Panc1 (cell line): ENCODE results near the gene IFITM1.
"Not testable (repeated sequence)": the region's sequence is repeated elsewhere in the genome, so short reads cannot be mapped to it uniquely, and the experiment has no call there.

Experiments
- POLR2AphosphoS5 ChIP-seq: IDR thresholded peaks from 2 replicates; pipeline ENCODE4 v1.6.1; 2012; ENCODE audit warnings: mild to moderate bottlenecking, low read depth, low read length, moderate library complexity
- SIN3A ChIP-seq: IDR thresholded peaks from 2 replicates; pipeline ENCODE4 v1.6.1; 2012; ENCODE audit warnings: low read depth, mild to moderate bottlenecking, low read length, moderate library complexity, borderline replicate concordance; ENCODE audit not compliant: insufficient read depth
- TF ChIP-seq, protein P1 (sequence below): fragments of 450-650 bp; IDR thresholded peaks from 2 replicates; pipeline ENCODE4 v1.5.1; 2017; ENCODE audit warnings: mild to moderate bottlenecking
- TF ChIP-seq, protein P2 (sequence below), 2 experiments: IDR thresholded peaks; 2 replicates each; pipeline ENCODE4 v1.6.1; 2011 to 2012; ENCODE audit warnings: low read depth in 2 of 2, control low read depth in 1 of 2, low read length in 1 of 2, mild to moderate bottlenecking in 1 of 2, moderate library complexity in 1 of 2; ENCODE audit not compliant: insufficient read depth in 1 of 2

DNA sequence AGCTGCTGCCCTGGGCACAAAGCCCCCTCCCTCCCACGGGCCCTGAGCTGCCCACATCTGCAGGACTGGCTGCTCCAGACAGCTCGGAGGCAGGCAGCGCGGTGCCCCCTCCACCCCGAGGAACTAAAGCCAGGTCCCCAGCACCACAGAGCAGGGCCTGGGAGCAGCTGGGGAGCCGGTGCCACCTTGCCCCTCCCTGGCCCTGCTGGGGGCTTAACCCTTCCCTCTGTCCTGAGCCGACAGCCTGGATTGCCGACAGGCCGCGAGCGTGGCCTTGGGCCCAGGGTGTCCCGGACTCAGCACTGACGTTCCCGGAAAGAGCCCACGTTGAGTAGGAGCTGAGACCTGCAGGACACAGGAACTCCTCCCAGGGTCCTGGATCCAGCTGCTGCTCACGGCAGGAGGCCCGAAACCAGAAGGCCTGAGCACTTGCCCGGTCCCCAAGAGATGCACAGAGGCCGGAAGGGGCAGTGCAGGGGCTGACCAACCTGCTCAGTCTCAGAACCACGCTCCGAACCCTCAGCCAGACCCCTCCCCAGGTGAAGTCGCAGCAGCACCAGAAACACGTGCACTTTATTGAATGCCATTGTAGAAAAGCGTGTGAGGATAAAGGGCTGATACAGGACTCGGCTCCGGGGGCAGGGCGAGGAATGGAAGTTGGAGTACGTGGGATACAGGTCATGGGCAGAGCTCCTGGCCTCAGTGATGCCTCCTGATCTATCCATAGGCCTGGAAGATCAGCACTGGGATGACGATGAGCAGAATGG, 5.5 kb downstream of the IFITM1 start:
- not testable (repeated sequence) for TF ChIP-seq POLR2AphosphoS5, SIN3A
- TF ChIP-seq, protein P1, sequence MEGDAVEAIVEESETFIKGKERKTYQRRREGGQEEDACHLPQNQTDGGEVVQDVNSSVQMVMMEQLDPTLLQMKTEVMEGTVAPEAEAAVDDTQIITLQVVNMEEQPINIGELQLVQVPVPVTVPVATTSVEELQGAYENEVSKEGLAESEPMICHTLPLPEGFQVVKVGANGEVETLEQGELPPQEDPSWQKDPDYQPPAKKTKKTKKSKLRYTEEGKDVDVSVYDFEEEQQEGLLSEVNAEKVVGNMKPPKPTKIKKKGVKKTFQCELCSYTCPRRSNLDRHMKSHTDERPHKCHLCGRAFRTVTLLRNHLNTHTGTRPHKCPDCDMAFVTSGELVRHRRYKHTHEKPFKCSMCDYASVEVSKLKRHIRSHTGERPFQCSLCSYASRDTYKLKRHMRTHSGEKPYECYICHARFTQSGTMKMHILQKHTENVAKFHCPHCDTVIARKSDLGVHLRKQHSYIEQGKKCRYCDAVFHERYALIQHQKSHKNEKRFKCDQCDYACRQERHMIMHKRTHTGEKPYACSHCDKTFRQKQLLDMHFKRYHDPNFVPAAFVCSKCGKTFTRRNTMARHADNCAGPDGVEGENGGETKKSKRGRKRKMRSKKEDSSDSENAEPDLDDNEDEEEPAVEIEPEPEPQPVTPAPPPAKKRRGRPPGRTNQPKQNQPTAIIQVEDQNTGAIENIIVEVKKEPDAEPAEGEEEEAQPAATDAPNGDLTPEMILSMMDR = not testable (repeated sequence)
- TF ChIP-seq, protein P2, sequence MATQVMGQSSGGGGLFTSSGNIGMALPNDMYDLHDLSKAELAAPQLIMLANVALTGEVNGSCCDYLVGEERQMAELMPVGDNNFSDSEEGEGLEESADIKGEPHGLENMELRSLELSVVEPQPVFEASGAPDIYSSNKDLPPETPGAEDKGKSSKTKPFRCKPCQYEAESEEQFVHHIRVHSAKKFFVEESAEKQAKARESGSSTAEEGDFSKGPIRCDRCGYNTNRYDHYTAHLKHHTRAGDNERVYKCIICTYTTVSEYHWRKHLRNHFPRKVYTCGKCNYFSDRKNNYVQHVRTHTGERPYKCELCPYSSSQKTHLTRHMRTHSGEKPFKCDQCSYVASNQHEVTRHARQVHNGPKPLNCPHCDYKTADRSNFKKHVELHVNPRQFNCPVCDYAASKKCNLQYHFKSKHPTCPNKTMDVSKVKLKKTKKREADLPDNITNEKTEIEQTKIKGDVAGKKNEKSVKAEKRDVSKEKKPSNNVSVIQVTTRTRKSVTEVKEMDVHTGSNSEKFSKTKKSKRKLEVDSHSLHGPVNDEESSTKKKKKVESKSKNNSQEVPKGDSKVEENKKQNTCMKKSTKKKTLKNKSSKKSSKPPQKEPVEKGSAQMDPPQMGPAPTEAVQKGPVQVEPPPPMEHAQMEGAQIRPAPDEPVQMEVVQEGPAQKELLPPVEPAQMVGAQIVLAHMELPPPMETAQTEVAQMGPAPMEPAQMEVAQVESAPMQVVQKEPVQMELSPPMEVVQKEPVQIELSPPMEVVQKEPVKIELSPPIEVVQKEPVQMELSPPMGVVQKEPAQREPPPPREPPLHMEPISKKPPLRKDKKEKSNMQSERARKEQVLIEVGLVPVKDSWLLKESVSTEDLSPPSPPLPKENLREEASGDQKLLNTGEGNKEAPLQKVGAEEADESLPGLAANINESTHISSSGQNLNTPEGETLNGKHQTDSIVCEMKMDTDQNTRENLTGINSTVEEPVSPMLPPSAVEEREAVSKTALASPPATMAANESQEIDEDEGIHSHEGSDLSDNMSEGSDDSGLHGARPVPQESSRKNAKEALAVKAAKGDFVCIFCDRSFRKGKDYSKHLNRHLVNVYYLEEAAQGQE (IDR thresholded peaks at IDR 0.05; ENCODE audit: insufficient read depth in 1 of 2, low read depth in 2 of 2, low read length in 1 of 2) = not testable (repeated sequence)
